ENCODE measurements around the gene ATMIN.

Gene ATMIN

GRCh38 chr16:81035398-81035974 is at the start of gene ATMIN:
ATMIN (plus strand) TSS chr16:81035842; CDS start chr16:81035871, 29 bp downstream.
- peak; percentile 78 to 86 for DNase-seq (ENCODE audit: low read depth in 2 of 2)

GRCh38 chr16:80986557-80986956 is 49.1 kb upstream of the ATMIN start:
- no peak for DNase-seq (ENCODE audit: low read depth in 2 of 2)

GRCh38 chr16:80988756-80989155 is 46.9 kb upstream of the ATMIN start:
- no peak for DNase-seq (ENCODE audit: low read depth in 2 of 2)

- no peak for DNase-seq (ENCODE audit: low read depth in 2 of 2)
Observed at GRCh38 chr16:80989801-80990200, 45.8 kb upstream of the ATMIN start.

GRCh38 chr16:80990577-80990976 is 45.1 kb upstream of the ATMIN start:
- DNase-seq (ENCODE audit: low read depth in 2 of 2): no peak

GRCh38 chr16:80990978-80991377 is 44.7 kb upstream of the ATMIN start:
- no peak for DNase-seq (ENCODE audit: low read depth in 2 of 2)

GRCh38 chr16:80991792-80992430 is 43.7 kb upstream of the ATMIN start:
- no peak for DNase-seq (ENCODE audit: low read depth in 2 of 2)

GRCh38 chr16:80992676-80993293 is 42.9 kb upstream of the ATMIN start:
- DNase-seq (ENCODE audit: low read depth in 2 of 2): no peak

GRCh38 chr16:80993307-80993706 is 42.3 kb upstream of the ATMIN start:
- no peak for DNase-seq (ENCODE audit: low read depth in 2 of 2)

- DNase-seq (ENCODE audit: low read depth in 2 of 2): no peak
Observed at GRCh38 chr16:80993834-80994233, 41.8 kb upstream of the ATMIN start.

- DNase-seq (ENCODE audit: low read depth in 2 of 2): no peak
Observed at GRCh38 chr16:80994451-80994850, 41.2 kb upstream of the ATMIN start.

GRCh38 chr16:80996688-80997138 is 38.9 kb upstream of the ATMIN start:
- no peak for DNase-seq (ENCODE audit: low read depth in 2 of 2)

GRCh38 chr16:80997139-80997798 is 38.4 kb upstream of the ATMIN start:
- no peak for DNase-seq (ENCODE audit: low read depth in 2 of 2)

GRCh38 chr16:80997964-80998620 is 37.5 kb upstream of the ATMIN start:
- DNase-seq (ENCODE audit: low read depth in 2 of 2): no peak

GRCh38 chr16:81000873-81001272 is 34.8 kb upstream of the ATMIN start:
- no peak for DNase-seq (ENCODE audit: low read depth in 2 of 2)

GRCh38 chr16:81001330-81001729 is 34.3 kb upstream of the ATMIN start:
- DNase-seq (ENCODE audit: low read depth in 2 of 2): no peak

GRCh38 chr16:81003064-81003463 is 32.6 kb upstream of the ATMIN start:
- no peak for DNase-seq (ENCODE audit: low read depth in 2 of 2)

- DNase-seq (ENCODE audit: low read depth in 2 of 2): no peak
Observed at GRCh38 chr16:81003610-81004460, 31.8 kb upstream of the ATMIN start.

- DNase-seq (ENCODE audit: low read depth in 2 of 2): peak in 1 of 2 donors; percentile 25
Observed at GRCh38 chr16:81004646-81005353, 30.8 kb upstream of the ATMIN start.

- no peak for DNase-seq (ENCODE audit: low read depth in 2 of 2)
Observed at GRCh38 chr16:81005610-81006161, 30.0 kb upstream of the ATMIN start.

Measured in activated CD4-positive, alpha-beta T cell treated with anti-CD3 and anti-CD28 coated beads for 24 hours (primary cell).